ENCODE results near the gene TTC6.

DNA sequence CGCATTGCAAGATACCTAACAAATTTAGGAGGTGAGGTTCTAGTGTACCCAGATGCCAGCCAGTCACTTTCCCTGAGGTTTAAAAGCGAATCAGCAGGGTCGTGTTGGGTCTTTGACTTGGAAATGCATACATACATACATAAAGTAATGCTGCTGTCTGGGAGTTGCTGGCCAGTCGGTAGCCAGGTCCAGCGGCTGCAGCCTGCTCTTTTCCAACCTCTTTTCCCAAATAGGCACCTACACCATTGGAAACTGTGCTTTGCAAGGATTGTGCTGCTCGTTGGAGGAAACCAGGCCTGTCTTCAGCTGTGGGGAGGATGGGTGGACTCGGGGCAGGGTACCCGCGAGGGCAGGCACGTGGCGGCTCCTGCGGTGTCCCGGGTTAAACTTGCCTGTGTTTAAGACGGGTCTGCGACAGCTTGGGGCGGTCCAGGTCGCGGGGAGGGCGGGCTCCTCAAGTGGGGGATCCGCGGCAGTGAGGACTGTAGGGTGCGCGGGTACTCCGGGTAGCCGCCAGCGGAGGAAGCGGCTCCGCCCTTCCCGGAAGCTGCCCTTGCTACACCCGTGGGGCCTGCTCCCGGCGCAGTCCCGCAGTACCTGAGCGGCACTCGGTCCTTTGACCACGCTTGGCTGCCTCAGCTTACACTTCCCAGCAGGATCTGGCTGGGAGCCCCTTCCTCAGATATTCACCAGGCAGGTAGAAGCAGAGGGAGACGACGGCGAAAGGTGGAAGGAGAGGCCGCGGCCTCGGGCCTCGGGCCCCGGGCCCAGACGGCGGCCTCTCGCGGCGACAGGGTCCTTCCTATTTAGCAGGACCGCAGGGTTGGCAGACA lies 2.7 kb downstream of the TTC6 start:
- TF ChIP-seq, protein P1, sequence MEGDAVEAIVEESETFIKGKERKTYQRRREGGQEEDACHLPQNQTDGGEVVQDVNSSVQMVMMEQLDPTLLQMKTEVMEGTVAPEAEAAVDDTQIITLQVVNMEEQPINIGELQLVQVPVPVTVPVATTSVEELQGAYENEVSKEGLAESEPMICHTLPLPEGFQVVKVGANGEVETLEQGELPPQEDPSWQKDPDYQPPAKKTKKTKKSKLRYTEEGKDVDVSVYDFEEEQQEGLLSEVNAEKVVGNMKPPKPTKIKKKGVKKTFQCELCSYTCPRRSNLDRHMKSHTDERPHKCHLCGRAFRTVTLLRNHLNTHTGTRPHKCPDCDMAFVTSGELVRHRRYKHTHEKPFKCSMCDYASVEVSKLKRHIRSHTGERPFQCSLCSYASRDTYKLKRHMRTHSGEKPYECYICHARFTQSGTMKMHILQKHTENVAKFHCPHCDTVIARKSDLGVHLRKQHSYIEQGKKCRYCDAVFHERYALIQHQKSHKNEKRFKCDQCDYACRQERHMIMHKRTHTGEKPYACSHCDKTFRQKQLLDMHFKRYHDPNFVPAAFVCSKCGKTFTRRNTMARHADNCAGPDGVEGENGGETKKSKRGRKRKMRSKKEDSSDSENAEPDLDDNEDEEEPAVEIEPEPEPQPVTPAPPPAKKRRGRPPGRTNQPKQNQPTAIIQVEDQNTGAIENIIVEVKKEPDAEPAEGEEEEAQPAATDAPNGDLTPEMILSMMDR (IDR thresholded peaks at IDR 0.05), result no peak
- TF ChIP-seq, protein P2, sequence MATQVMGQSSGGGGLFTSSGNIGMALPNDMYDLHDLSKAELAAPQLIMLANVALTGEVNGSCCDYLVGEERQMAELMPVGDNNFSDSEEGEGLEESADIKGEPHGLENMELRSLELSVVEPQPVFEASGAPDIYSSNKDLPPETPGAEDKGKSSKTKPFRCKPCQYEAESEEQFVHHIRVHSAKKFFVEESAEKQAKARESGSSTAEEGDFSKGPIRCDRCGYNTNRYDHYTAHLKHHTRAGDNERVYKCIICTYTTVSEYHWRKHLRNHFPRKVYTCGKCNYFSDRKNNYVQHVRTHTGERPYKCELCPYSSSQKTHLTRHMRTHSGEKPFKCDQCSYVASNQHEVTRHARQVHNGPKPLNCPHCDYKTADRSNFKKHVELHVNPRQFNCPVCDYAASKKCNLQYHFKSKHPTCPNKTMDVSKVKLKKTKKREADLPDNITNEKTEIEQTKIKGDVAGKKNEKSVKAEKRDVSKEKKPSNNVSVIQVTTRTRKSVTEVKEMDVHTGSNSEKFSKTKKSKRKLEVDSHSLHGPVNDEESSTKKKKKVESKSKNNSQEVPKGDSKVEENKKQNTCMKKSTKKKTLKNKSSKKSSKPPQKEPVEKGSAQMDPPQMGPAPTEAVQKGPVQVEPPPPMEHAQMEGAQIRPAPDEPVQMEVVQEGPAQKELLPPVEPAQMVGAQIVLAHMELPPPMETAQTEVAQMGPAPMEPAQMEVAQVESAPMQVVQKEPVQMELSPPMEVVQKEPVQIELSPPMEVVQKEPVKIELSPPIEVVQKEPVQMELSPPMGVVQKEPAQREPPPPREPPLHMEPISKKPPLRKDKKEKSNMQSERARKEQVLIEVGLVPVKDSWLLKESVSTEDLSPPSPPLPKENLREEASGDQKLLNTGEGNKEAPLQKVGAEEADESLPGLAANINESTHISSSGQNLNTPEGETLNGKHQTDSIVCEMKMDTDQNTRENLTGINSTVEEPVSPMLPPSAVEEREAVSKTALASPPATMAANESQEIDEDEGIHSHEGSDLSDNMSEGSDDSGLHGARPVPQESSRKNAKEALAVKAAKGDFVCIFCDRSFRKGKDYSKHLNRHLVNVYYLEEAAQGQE (IDR thresholded peaks at IDR 0.05; ENCODE audit: insufficient read depth in 1 of 2, low read depth in 2 of 2, low read length in 1 of 2), result no peak
- TF ChIP-seq TCF7L2 (IDR thresholded peaks at IDR 0.05; ENCODE audit: low read depth, low read length), result no peak

Measured in Panc1 (cell line).